Astrocyte of the cerebellum (primary cell): ENCODE results near the gene C17orf100.

ENCODE experiments used
- DNase-seq: peaks from one replicate; pipeline ENCODE4 v3.0.0-alpha.2; 2011; ENCODE audit warnings: low read depth
- H3K4me3 ChIP-seq: 2 replicates; pipeline ENCODE4 v1.5.1; 2011; ENCODE audit warnings: mild to moderate bottlenecking, low read depth, low read length, moderate library complexity
- in situ Hi-C: cut with HindIII; loops from 2 replicates; pipeline ENCODE4 v1.10.0; 2017; ENCODE audit warnings: low sequenced_read_pairs
- TF ChIP-seq, protein P1 (sequence below): IDR thresholded peaks from 2 replicates; pipeline ENCODE4 v1.5.1; 2012; ENCODE audit warnings: low read length, low read depth, moderate library complexity, mild to moderate bottlenecking; ENCODE audit errors: missing control alignments

The C17orf100 gene

GRCh38 chr17:6674586-6674985 lies 23.0 kb downstream of the C17orf100 start:
- TF ChIP-seq, protein P1, sequence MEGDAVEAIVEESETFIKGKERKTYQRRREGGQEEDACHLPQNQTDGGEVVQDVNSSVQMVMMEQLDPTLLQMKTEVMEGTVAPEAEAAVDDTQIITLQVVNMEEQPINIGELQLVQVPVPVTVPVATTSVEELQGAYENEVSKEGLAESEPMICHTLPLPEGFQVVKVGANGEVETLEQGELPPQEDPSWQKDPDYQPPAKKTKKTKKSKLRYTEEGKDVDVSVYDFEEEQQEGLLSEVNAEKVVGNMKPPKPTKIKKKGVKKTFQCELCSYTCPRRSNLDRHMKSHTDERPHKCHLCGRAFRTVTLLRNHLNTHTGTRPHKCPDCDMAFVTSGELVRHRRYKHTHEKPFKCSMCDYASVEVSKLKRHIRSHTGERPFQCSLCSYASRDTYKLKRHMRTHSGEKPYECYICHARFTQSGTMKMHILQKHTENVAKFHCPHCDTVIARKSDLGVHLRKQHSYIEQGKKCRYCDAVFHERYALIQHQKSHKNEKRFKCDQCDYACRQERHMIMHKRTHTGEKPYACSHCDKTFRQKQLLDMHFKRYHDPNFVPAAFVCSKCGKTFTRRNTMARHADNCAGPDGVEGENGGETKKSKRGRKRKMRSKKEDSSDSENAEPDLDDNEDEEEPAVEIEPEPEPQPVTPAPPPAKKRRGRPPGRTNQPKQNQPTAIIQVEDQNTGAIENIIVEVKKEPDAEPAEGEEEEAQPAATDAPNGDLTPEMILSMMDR = no peak
- DNase-seq = no peak
- in situ Hi-C loops = no loop called here
- no peak overlapping the region for H3K4me3 ChIP-seq

- TF ChIP-seq, protein P1 = no peak
- no peak for DNase-seq
- in situ Hi-C loops = loop anchor here (25.0 kb wide), 1 partner anchor 187 kb away; no protein-coding TSS in a partner anchor
These were observed 23.8 kb downstream of the C17orf100 start for GRCh38 chr17:6675201-6675825.

DNA sequence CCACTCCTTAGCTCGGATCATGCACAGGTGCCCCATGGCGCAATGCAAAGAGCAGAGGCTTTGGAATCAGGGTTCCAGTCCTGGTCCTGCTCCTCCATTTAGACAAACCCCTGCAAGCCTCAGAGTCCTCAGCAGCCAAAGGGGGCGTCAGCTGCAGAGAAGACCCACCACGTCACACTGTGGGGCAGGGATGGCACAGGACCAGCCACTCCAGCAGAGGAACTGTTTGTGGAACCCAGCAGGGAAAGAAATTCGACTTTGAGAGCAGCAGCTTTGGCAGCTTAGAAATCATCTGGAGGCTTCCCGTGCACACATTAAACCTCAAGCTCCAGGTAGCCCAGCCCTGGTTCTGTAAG lies 25.2 kb downstream of the C17orf100 start:
- no peak overlapping the region for H3K4me3 ChIP-seq
- TF ChIP-seq, protein P1 = no peak
- in situ Hi-C loops = loop anchor here (25.0 kb wide), 1 partner anchor 186 kb away; no protein-coding TSS in a partner anchor
- no peak for DNase-seq

More at GRCh38 chr17:6675201-6675825, 23.8 kb downstream of the C17orf100 start:
- H3K4me3 ChIP-seq = no peak overlapping the region

DNA sequence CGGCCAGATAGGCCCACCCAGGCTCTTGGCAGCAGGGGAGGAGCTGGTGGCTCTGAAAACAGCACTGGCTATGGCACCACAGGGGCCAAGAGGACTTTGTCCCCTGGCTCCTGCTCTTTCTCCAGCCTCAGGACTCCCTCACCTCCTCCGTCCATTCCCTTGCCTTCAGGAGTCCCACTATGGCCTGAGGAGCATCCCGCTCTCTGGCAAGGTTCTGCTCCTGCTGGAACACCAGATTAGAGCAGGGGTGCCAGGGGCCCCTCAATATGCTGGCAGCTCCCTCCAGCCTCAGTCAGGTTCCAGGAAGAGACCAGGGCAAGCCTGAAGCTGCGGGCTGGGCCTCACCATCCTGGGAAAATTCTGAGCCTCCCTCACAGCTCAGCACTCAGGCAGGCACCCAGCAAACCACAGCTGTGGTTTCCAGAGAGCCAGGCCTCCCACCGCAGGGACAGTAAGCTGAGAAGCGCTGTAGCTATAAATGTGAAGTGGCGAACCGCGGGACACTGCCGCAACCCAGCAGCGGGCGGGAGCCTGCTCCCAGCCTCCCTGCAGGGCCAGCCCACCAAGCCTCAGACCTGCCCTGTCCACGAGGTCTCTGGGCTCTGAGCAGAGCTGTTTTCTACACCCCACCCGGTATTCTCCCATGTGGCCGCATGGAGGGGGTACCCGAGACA lies 25.7 kb downstream of the C17orf100 start:
- DNase-seq = no peak
- in situ Hi-C loops = loop anchor here (25.0 kb wide), 1 partner anchor 185 kb away; no protein-coding TSS in a partner anchor
- TF ChIP-seq, protein P1 = no peak
- no peak overlapping the region for H3K4me3 ChIP-seq

- no peak overlapping the region for H3K4me3 ChIP-seq
- DNase-seq = no peak
- TF ChIP-seq, protein P1 = no peak
- in situ Hi-C loops = loop anchor here (25.0 kb wide), 1 partner anchor 184 kb away; no protein-coding TSS in a partner anchor
These were observed 26.4 kb downstream of the C17orf100 start for GRCh38 chr17:6677946-6678345.

DNA sequence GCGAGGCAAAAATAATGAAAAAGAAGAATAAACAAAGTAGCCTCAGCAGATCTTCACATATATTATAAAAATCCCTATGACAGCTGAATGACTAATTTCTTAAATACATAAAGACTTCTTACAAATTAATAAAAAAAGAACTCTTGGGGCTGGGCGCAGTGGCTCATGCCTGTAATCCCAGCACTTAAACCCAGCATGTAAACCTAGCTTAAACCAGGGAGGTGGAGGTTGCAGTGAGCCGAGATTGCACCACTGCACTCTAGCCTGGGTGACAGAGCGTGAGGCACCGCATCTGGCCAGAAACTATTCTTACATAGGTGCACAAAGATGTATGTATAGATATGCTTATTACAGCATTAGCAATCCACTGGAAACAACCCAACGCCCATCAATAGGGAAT lies 27.7 kb downstream of the C17orf100 start:
- in situ Hi-C loops = loop anchor here (25.0 kb wide), 1 partner anchor 183 kb away; no protein-coding TSS in a partner anchor
- no peak overlapping the region for H3K4me3 ChIP-seq
- DNase-seq = no peak
- TF ChIP-seq, protein P1 = no peak
